ENCODE results near the gene MYLK.

The MYLK gene

GRCh38 chr3:123670743-123671142 lies 213.4 kb downstream of the MYLK start:
- DNase-seq (ENCODE audit: low spot score) = no peak

- no peak for DNase-seq (ENCODE audit: low spot score)
These were observed 215.2 kb downstream of the MYLK start for GRCh38 chr3:123668906-123669305.

- DNase-seq (ENCODE audit: low spot score) = no peak
These were observed 216.3 kb downstream of the MYLK start for GRCh38 chr3:123667784-123668183.

GRCh38 chr3:123664753-123665152 lies 219.4 kb downstream of the MYLK start:
- no peak for DNase-seq (ENCODE audit: low spot score)

- no peak for DNase-seq (ENCODE audit: low spot score)
These were observed 220.2 kb downstream of the MYLK start for GRCh38 chr3:123663977-123664376.

- no peak for DNase-seq (ENCODE audit: low spot score)
These were observed 222.2 kb downstream of the MYLK start for GRCh38 chr3:123661973-123662372.

- no peak for DNase-seq (ENCODE audit: low spot score)
These were observed 223.2 kb downstream of the MYLK start for GRCh38 chr3:123660900-123661299.

- no peak for DNase-seq (ENCODE audit: low spot score)
These were observed 223.9 kb downstream of the MYLK start for GRCh38 chr3:123660141-123660675.

GRCh38 chr3:123658852-123659206 lies 225.3 kb downstream of the MYLK start:
- no peak for DNase-seq (ENCODE audit: low spot score)

GRCh38 chr3:123658118-123658851 lies 225.8 kb downstream of the MYLK start:
- no peak for DNase-seq (ENCODE audit: low spot score)

- DNase-seq (ENCODE audit: low spot score) = peak; percentile 18
These were observed 226.6 kb downstream of the MYLK start for GRCh38 chr3:123657568-123657967.

GRCh38 chr3:123657111-123657510 lies 227.0 kb downstream of the MYLK start:
- DNase-seq (ENCODE audit: low spot score) = no peak

- DNase-seq (ENCODE audit: low spot score) = no peak
These were observed 227.4 kb downstream of the MYLK start for GRCh38 chr3:123656691-123657090.

- DNase-seq (ENCODE audit: low spot score) = no peak
These were observed 227.9 kb downstream of the MYLK start for GRCh38 chr3:123656274-123656673.

GRCh38 chr3:123655400-123655799 lies 228.7 kb downstream of the MYLK start:
- DNase-seq (ENCODE audit: low spot score) = no peak

- DNase-seq (ENCODE audit: low spot score) = peak; percentile 35
These were observed 230.9 kb downstream of the MYLK start for GRCh38 chr3:123653221-123653682.

- peak; percentile 72 for DNase-seq (ENCODE audit: low spot score)
These were observed 231.7 kb downstream of the MYLK start for GRCh38 chr3:123652342-123652984.

- DNase-seq (ENCODE audit: low spot score) = no peak
These were observed 232.4 kb downstream of the MYLK start for GRCh38 chr3:123651449-123652341.

GRCh38 chr3:123650101-123650500 lies 234.0 kb downstream of the MYLK start:
- DNase-seq (ENCODE audit: low spot score) = no peak

GRCh38 chr3:123648696-123649405 lies 235.3 kb downstream of the MYLK start:
- DNase-seq (ENCODE audit: low spot score) = no peak

- no peak for DNase-seq (ENCODE audit: low spot score)
These were observed 239.8 kb downstream of the MYLK start for GRCh38 chr3:123644358-123644757.

GRCh38 chr3:123642957-123643330 lies 241.2 kb downstream of the MYLK start:
- DNase-seq (ENCODE audit: low spot score) = no peak
